ENCODE measurements around the gene SPATA45. TPM values are rescaled to one million over a fixed set of nuclear protein-coding genes. Genes with fewer than 3 reads are reported as not detected.
"Not testable (repeated sequence)": the region's sequence is repeated elsewhere in the genome, so short reads cannot be mapped to it uniquely, and the experiment has no call there.

The SPATA45 gene
- total RNA-seq, 1 experiment from 2014 or later, result 1.1 TPM

- no peaks in the 10 kb centered on the region for H3K4me1 ChIP-seq (ENCODE audit: insufficient read depth, low read length, poor library complexity, severe bottlenecking)
- intact Hi-C loops (cut with micrococcal nuclease; ENCODE audit: unreplicated experiment), result no loop called here
- no TSS peak for BruUV-seq (replicated peaks)
- TF ChIP-seq CTCF (conservative IDR thresholded peaks at IDR 0.05; ENCODE audit: low read depth, low read length), result no peak
- no peak for TF ChIP-seq EZH2 (IDR thresholded peaks at IDR 0.05; ENCODE audit: borderline replicate concordance, low read depth, low read length, poor library complexity, severe bottlenecking)
- CTCF ChIA-PET, result no interaction called here
- POLR2A ChIA-PET (ENCODE audit: low non-redundant PET), result no interaction called here
- H3K27ac ChIP-seq (ENCODE audit: low read depth, low read length, poor library complexity, severe bottlenecking), result no peak overlapping the region
- no peak overlapping the region for H3K4me3 ChIP-seq (ENCODE audit: low read depth, low read length, poor library complexity, severe bottlenecking)
- no peaks in the 10 kb centered on the region for H3K27me3 ChIP-seq (replicated peaks; ENCODE audit: insufficient read depth, low read depth, low read length, poor library complexity)
- no peaks in the 10 kb centered on the region for H3K9me3 ChIP-seq (ENCODE audit: low read depth, low read length, poor library complexity, severe bottlenecking)
- H3K36me3 ChIP-seq (ENCODE audit: insufficient read depth, low read length, poor library complexity, severe bottlenecking), result no peaks in the 10 kb centered on the region
- DNase-seq (ENCODE audit: low spot score), result no peak
Measured at GRCh38 chr1:212852105-212852688, 4.7 kb upstream of the SPATA45 start.

GRCh38 chr1:212844521-212844920 lies 2.9 kb downstream of the SPATA45 start:
- H3K9me3 ChIP-seq (ENCODE audit: low read depth, low read length, poor library complexity, severe bottlenecking); intact Hi-C loops (cut with micrococcal nuclease; ENCODE audit: unreplicated experiment); H3K4me3 ChIP-seq (ENCODE audit: low read depth, low read length, poor library complexity, severe bottlenecking); DNase-seq (ENCODE audit: low spot score); H3K27ac ChIP-seq (ENCODE audit: low read depth, low read length, poor library complexity, severe bottlenecking); H3K4me1 ChIP-seq (ENCODE audit: insufficient read depth, low read length, poor library complexity, severe bottlenecking); BruUV-seq (replicated peaks); CTCF ChIA-PET; H3K36me3 ChIP-seq (ENCODE audit: insufficient read depth, low read length, poor library complexity, severe bottlenecking); H3K27me3 ChIP-seq (replicated peaks; ENCODE audit: insufficient read depth, low read depth, low read length, poor library complexity); POLR2A ChIA-PET (ENCODE audit: low non-redundant PET): not testable (repeated sequence)

GRCh38 chr1:212838145-212838544 lies 9.3 kb downstream of the SPATA45 start:
- no peak overlapping the region for H3K27ac ChIP-seq (ENCODE audit: low read depth, low read length, poor library complexity, severe bottlenecking)
- ChIA-PET CTCF (no interaction called here), POLR2A (ENCODE audit: low non-redundant PET) (no interaction called here)
- no peaks in the 10 kb centered on the region for H3K4me1 ChIP-seq (ENCODE audit: insufficient read depth, low read length, poor library complexity, severe bottlenecking)
- intact Hi-C loops (cut with micrococcal nuclease; ENCODE audit: unreplicated experiment), result no loop called here
- no peak for DNase-seq (ENCODE audit: low spot score)
- no peaks in the 10 kb centered on the region for H3K27me3 ChIP-seq (replicated peaks; ENCODE audit: insufficient read depth, low read depth, low read length, poor library complexity)
- TF ChIP-seq EZH2 (IDR thresholded peaks at IDR 0.05; ENCODE audit: borderline replicate concordance, low read depth, low read length, poor library complexity, severe bottlenecking), result no peak
- no peak for TF ChIP-seq CTCF (conservative IDR thresholded peaks at IDR 0.05; ENCODE audit: low read depth, low read length)
- H3K36me3 ChIP-seq (ENCODE audit: insufficient read depth, low read length, poor library complexity, severe bottlenecking), result no peaks in the 10 kb centered on the region
- no peak overlapping the region for H3K4me3 ChIP-seq (ENCODE audit: low read depth, low read length, poor library complexity, severe bottlenecking)
- no TSS peak for BruUV-seq (replicated peaks)
- no peaks in the 10 kb centered on the region for H3K9me3 ChIP-seq (ENCODE audit: low read depth, low read length, poor library complexity, severe bottlenecking)

GRCh38 chr1:212833211-212834207 lies 13.9 kb downstream of the SPATA45 start:
- DNase-seq (ENCODE audit: low spot score); H3K4me1 ChIP-seq (ENCODE audit: insufficient read depth, low read length, poor library complexity, severe bottlenecking); H3K27ac ChIP-seq (ENCODE audit: low read depth, low read length, poor library complexity, severe bottlenecking); BruUV-seq (replicated peaks); H3K36me3 ChIP-seq (ENCODE audit: insufficient read depth, low read length, poor library complexity, severe bottlenecking); intact Hi-C loops (cut with micrococcal nuclease; ENCODE audit: unreplicated experiment); H3K4me3 ChIP-seq (ENCODE audit: low read depth, low read length, poor library complexity, severe bottlenecking); H3K9me3 ChIP-seq (ENCODE audit: low read depth, low read length, poor library complexity, severe bottlenecking); CTCF ChIA-PET; H3K27me3 ChIP-seq (replicated peaks; ENCODE audit: insufficient read depth, low read depth, low read length, poor library complexity): not testable (repeated sequence)
- POLR2A ChIA-PET (ENCODE audit: low non-redundant PET), result interaction anchor here (0.6 kb wide), 1 partner anchor 123 kb away, joined by 3 read pairs; no protein-coding TSS in a partner anchor

Data from A673 (cell line).